Hematopoietic multipotent progenitor cell treated with erythropoietin and hydrocortisone succinate and interleukin-3 and kit ligand, for 8 days (in vitro differentiated cells): Measurements from ENCODE around the gene BOD1L2.
A peak's percentile ranks its signal among the peaks of the same experiment; 100 is the strongest.

Source experiments
- DNase-seq: peaks from one replicate; pipeline ENCODE4 v3.0.0-alpha.2; 2015

BOD1L2 gene

DNA sequence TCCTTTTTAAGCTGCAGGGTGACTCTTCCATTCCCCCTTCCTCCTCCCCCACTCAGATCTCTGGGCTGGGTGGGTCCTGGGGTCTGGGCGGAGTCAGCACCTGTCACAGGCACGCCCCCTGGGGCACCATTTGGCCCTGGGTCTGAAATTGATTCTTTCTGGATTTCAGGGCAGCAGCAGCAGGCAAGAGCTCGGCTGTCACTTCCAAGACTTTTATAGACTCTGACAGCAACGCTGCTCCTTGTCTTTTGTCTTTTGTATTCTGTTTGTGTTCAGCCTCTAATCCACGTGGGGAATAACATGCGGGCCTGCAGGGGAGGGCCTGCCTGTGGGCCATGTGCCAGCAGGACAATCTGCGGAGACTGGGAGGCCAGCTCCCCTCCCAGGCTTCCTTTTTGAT is 3.9 kb downstream of the BOD1L2 start:
- DNase-seq: no peak

DNA sequence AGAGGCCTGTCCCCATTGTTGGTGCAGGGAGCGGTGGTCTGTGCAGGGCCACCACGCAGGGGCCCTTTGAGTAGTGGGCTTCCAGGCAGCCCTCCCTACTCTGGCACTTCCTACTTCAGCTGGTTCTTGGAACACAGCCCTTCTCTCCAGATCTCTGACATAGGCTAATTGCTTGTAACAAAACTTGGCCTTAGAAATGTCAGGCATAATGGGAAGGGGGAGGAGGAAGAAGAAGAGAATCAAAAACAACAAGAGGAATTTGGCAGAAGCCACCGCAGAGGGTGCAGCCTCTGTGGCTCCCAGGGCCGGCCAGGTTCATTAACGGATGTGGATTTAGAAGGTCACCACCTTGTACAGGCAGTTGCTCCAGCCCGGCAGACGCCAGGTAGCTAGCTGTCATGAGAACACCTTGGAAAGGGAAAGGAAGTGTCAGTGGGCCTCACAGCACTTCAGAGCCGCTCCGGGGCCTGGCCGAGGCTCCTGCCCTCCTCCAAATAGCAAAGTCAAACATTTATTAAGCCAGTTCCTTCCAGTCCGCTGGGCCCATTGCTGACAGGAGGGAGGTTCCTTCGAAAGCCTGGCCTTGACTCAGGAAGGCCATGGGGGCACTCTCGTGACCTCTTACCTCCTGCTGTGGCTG is 7.4 kb downstream of the BOD1L2 start:
- no peak for DNase-seq

DNA sequence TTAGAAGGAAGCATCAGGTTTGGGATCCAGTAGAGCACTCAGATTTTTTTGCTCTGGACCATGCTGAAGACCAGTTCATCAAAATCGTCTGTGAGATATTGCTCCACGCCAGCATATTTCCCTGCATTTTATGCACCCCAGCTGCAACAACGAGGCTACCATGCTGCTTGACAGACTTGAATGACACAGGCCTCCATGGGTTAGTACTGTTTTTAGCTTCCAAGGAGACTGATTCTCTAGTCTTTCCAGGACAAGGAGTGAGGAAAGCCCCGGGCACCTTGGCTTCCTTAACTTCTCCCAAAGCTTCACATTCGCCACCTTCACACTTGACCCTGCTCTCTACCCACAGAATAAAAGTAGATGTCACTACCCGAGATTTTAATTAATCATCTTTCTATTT is 17.5 kb downstream of the BOD1L2 start:
- no peak for DNase-seq

DNA sequence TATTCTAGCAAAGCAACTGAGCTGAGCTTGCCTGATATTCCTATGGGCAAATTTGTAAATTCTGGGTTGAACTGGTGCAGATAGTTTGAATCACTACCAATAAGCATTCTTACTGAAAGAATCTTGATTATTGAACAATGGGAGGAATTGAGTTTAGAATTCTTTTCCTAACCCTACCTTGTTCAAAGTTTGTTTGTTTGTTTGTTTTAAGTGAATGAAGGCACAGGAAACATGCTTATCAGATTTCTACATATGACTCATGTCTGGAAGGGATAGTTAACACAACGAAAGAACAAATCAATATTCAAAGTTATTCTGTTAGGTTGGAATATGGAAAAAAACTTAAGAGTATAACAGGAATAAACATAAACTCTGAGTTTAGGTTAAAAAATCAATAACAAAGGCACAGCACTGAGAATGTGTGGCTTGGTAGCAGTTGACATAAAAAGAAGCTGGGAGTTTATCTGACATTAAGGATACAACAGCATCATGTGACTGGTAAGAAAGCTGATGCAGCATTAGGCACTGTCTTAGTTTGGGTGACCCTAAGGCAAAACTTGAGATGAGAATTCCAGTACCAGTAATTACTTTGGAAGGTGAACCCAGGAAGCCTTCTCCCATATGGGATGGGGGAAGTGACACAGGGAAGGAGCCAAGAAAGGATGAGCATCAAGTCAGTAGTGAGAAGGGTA is 20.9 kb downstream of the BOD1L2 start:
- DNase-seq: no peak

DNA sequence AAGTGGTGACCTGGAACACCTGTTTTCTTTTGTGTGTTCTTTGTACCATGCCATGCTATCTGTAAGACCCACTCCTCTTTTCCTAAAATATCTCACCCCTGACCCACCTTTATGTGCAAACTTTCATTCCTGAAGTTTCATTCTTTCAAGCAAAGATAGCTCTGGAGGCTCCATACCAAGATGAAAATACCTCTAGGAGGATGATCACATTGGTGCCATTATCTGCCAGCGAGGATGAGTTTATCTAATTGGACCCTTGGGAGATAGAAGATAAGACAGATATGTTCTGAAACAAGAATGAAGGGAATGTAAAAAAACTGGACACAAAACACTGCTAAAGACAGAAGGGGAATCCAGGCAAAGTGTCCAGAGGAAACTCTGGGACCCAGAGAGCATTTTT is 24.1 kb downstream of the BOD1L2 start:
- DNase-seq: no peak

DNA sequence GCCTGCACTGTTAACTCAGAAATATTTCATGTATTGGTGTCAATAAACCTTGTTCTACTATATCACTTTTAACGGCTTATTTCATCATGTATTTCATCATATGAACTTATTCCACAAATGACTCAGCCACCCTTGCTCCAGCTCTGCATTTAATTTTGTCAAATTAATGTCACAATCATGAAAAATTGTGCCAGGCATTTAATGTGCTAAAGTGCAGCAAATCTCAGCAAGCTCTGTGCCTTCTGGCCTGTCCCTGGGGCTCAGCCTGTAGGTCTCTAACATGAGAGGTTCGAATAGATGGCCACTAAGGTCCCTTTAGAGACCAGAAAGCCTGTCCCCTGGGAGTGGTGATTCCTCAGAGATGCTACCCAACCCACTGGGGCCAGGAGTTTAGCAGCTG is 28.6 kb downstream of the BOD1L2 start:
- DNase-seq: no peak

DNA sequence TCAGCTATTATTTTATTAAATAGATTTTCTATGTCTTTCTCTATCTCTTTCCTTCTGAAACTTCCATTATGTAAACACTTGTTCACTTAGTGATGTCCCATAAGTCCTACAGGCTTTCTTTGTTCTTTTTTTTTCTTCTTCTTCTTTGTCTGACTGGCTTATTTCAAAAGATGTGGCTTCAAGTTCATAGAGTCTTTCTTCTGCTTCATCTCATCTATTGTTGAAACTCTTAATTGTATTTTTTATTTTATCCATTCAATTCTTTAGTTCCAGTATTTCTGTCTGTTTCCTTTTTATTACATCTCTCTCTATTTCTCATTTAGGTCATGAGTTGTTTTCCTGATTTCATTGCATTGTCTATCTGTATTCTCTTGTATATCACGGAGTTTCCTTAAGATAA is 38.5 kb downstream of the BOD1L2 start:
- no peak for DNase-seq

DNA sequence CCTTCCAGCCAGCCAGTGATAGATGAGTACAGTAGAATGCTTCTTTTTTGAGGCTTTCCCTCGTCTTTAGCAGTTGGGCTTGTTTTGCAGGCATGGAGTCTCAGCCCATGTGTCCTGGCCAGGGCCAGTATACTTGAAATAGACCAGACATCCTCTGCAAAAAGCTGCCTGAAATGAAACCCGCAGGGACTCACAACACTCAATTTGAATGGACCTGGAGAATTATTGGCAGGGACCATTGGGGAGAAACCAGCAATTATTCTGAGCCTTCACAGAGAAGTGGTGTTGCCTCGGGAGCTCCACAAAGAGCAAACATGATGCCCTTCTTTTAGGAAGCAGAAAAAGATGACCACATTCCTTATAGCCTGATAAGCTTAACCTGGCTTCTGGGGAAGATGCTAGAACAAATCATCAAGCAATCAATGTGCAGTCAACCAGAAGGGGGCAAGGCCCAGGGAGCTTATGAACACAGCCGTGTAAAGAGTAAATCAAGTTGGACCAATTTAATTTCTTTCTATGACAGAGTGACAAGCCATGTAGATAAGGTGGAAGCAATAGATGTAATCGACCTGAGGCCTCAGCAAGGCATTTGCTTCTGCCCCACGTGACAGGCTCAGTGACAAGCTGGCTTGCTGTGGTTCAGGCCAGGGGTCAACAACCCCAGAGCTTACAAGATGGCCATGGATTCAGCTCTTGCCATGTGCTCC is 42.1 kb downstream of the BOD1L2 start:
- DNase-seq: no peak

DNA sequence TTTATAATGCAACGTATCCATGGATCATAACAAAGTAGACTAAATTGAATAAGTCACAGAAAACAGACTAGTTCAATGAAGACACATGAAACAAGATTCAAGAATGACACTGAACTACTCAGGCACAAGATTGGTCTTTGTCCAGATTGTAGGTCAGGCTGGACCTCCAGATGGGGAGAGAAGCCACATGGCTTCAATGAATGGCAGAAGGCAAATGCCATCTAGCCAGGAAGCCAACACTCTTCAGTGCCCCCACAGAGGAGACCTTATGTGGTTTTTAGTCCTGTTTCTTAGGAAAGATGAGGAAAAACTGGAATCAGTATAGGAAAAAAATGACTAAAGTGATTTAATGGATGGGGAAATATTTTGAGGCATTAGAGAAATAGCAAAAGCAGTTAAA is 43.1 kb downstream of the BOD1L2 start:
- DNase-seq: no peak

DNA sequence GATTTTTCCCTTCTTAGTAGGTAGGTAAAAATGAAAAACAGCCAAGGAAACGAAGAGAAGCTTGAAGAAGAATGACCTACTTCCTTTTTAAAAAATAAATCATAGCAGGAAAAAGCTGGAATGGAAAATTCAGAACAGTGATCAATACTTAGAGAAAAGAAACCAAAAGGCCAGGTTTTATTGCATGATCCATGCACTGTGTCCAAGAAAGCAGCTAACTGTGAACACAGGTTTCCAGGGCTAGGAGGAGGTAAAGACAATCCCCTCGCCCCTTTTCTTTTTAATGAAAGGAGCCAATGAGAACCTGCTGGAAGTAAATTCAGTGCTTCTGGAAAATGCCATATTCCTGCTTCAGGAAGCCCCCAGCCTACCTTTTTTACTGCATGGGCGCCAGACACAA is 47.2 kb downstream of the BOD1L2 start:
- DNase-seq: no peak

DNA sequence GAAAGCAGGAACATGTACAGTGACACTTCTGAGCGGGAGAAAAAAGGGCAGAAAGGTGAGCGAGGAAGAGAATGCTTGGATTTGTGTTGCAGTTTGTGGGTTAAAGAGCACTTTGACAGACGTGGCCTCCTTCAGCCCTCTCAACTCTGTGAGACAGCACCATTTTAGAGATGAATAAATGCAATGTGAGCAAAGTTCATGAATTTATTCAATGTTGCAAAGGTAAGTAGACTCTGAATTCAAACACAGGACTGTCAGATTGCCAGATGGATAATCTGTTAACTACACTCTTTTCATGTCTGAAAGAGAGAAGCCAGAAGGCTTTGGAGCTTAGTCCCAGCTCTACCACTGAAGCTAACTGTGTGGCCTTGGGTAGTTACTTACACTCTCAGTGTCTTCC is 47.7 kb downstream of the BOD1L2 start:
- DNase-seq: peak; percentile 1

DNA sequence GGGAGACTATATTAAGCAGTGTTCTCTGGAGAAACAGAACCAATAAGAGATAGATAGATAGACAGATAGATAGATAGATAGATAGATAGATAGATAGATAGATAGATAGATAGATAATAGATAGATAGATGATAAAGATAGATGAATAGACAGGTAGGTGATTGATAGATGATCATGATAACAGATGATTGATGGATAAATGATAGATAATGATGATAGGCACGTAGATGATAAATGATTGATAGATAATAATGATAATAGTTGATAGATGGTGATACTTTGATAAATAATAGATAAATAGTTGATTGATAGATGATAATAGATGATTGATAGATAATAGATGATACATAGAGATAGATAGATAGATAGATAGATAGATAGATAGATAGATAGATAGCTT is 48.5 kb downstream of the BOD1L2 start:
- no peak for DNase-seq

DNA sequence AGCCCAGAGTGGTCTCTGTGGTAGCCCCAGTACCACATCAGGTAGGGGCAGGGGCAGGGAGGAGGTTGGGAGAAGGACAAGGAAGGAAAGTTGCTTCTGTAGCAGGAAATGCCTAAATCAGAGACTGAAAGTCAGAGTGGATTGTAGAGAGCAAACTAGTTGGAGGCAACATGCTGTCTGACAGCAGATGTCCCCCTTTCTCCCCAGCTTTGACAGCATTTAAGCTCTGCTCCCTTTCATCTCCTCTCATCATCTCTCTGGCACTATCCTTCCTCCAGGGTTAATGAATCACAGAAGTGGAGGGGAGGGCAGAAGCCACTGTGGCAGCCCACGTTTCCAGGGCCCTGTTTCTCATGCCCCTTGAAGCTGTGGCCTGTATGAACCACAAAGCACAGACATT is 50.4 kb downstream of the BOD1L2 start:
- DNase-seq: no peak

DNA sequence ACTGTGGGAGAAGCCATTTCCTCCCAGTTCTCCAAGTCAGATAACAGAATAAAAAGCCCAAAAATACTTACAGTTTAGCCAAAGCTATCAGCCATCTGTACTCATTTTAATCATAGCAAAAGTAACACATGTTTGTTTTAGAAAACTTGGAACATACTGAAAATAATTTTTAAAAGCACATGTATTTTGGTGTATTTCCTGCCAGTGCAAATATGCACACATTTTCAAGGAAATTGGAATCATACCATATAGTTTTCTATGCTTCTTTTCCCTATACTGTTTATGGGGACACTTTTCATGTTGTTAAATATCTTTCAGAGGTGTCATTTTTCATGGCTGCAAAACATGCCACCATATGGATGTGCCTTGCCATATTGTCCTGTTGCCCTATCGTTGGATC is 51.2 kb downstream of the BOD1L2 start:
- DNase-seq: no peak
